Kidney (tissue), 14 donors: ENCODE results near the gene CRYBA2. TPM values are rescaled to one million over a fixed set of nuclear protein-coding genes. Genes with fewer than 3 reads are reported as not detected.

Source experiments
- DNase-seq, 5 donors: peaks; one replicate each; pipeline ENCODE4 v3.0.0-alpha.2; 2013 to 2020
- FAIRE-seq: peaks from 2 replicates; lab custom pipeline; 2012; peaks lifted over from hg19 to GRCh38; lab: Jason Lieb, UNC
- H3K27ac ChIP-seq, 2 donors: one replicate each; pipeline ENCODE4 v1.7.0; 2013; ENCODE audit warnings: low read depth in 2 of 2, low read length in 2 of 2, inconsistent platforms in 1 of 2
- H3K27me3 ChIP-seq: one replicate; pipeline ENCODE4 v1.7.1; 2013; ENCODE audit warnings: low read length, inconsistent platforms; ENCODE audit not compliant: control insufficient read depth, insufficient read depth
- H3K36me3 ChIP-seq, 3 donors: one replicate each; pipeline versions ENCODE4 v1.7.0 to v1.7.1; 2013; ENCODE audit warnings: low read length in 3 of 3, control low read depth in 1 of 3, inconsistent platforms in 1 of 3; ENCODE audit not compliant: insufficient read depth in 3 of 3, control insufficient read depth in 2 of 3
- H3K4me1 ChIP-seq, 3 donors: one replicate each; pipeline versions ENCODE4 v1.7.0 to v1.7.1; 2013; ENCODE audit warnings: low read length in 3 of 3, inconsistent platforms in 1 of 3, low read depth in 1 of 3; ENCODE audit not compliant: control insufficient read depth in 2 of 3, insufficient read depth in 2 of 3
- H3K4me3 ChIP-seq, 3 donors: one replicate each; pipeline versions ENCODE4 v1.7.0 to v1.8.1; 2013; ENCODE audit warnings: low read length in 3 of 3, control low read depth in 1 of 3, inconsistent platforms in 1 of 3
- H3K9ac ChIP-seq, 3 donors: one replicate each; pipeline versions ENCODE4 v1.7.0 to v1.7.1; 2013; ENCODE audit warnings: low read length in 3 of 3, control low read depth in 1 of 3, inconsistent platforms in 1 of 3
- H3K9me3 ChIP-seq, 3 donors: one replicate each; pipeline versions ENCODE4 v1.7.0 to v1.7.1; 2013; ENCODE audit warnings: low read length in 3 of 3, control low read depth in 1 of 3, inconsistent platforms in 1 of 3; ENCODE audit not compliant: control insufficient read depth in 2 of 3, insufficient read depth in 1 of 3
- CTCF ChIP-seq: IDR thresholded peaks from 3 replicates; pipeline ENCODE4 v1.5.1; 2012; ENCODE audit warnings: mild to moderate bottlenecking, moderate library complexity, borderline replicate concordance; ENCODE audit not compliant: insufficient read depth; ENCODE audit errors: extremely low read depth
- intact Hi-C: fragments of 100-400 bp; cut with DNase I; formaldehyde crosslinking; loops from one replicate; pipeline ENCODE4 v1.11.1; 2022
- polyA plus RNA-seq: library from polyadenylated mRNA; stranded (reverse); fragments of 350-450 nt; fragmentation: Illumina TruSeq; extraction: RNeasy Lipid Tissue Mini Kit (QIAGEN cat#74804); gene quantifications from one replicate; pipeline ENCODE4 v1.2.3, GENCODE V29; 2014; ENCODE audit warnings: low read depth, low replicate concordance; ENCODE audit not compliant: insufficient read depth
- total RNA-seq: library from RNA; stranded (reverse); fragmentation: NEBNext Ultra II Directional; extraction: Animal tissue kit (Norgen Biotek cat#: 25700); gene quantifications from one replicate; pipeline ENCODE4 v1.2.1, GENCODE V29; 2021
- donor health status: control.
- donor health status: control.
- donor health status: control.
- donor health status: control.
- donor health status: control.
- donor health status: DM: yes; HTN: yes; CAD: no.
- donor health status: Normal renal cell carcinoma (clear cell type).

Gene CRYBA2
- total and polyA plus RNA-seq, 2 donors from 2014 or later, result not detected

DNA sequence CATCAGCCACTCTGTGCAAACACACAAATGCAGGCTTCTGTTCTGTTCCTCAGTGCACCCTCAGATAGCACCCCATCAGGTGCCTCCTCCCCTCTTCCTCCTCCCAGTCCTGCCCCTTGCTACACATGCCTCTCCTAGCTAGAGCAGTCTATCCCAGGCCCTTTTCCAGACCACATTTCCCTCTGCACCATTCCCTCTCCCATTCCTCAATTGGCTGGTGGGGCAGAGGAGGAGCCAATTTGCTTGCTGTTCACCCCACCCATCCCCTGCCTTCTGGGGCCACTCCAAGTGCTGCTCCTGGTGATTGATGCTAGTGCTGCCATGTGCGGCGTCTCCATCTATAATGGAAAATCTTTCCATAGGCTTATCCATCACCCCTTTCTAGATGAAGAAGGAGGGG lies 42.7 kb upstream of the CRYBA2 start:
- intact Hi-C loops, result no loop called here
- no peak for TF ChIP-seq CTCF
- Histone ChIP-seq H3K27me3 (peaks cover 7% of the 10 kb centered on the region), H3K36me3 (no peaks in the 10 kb centered on the region), H3K9me3 (no peaks in the 10 kb centered on the region), H3K4me3 (no peak overlapping the region), H3K27ac (no peak overlapping the region), H3K9ac (no peak overlapping the region), H3K4me1 (no peaks in the 10 kb centered on the region)
- DNase-seq, result peak in 1 of 5 donors; percentile 23
- no peak for FAIRE-seq

GRCh38 chr2:219034823-219035222 lies 41.6 kb upstream of the CRYBA2 start:
- no peak for TF ChIP-seq CTCF
- no peak overlapping the region for H3K9ac ChIP-seq
- H3K4me1 ChIP-seq, result no peaks in the 10 kb centered on the region
- no peaks in the 10 kb centered on the region for H3K27me3 ChIP-seq
- H3K27ac ChIP-seq, result no peak overlapping the region
- no peak for DNase-seq
- FAIRE-seq, result no peak
- intact Hi-C loops, result no loop called here
- H3K4me3 ChIP-seq, result no peak overlapping the region
- H3K9me3 ChIP-seq, result no peaks in the 10 kb centered on the region
- H3K36me3 ChIP-seq, result no peaks in the 10 kb centered on the region

DNA sequence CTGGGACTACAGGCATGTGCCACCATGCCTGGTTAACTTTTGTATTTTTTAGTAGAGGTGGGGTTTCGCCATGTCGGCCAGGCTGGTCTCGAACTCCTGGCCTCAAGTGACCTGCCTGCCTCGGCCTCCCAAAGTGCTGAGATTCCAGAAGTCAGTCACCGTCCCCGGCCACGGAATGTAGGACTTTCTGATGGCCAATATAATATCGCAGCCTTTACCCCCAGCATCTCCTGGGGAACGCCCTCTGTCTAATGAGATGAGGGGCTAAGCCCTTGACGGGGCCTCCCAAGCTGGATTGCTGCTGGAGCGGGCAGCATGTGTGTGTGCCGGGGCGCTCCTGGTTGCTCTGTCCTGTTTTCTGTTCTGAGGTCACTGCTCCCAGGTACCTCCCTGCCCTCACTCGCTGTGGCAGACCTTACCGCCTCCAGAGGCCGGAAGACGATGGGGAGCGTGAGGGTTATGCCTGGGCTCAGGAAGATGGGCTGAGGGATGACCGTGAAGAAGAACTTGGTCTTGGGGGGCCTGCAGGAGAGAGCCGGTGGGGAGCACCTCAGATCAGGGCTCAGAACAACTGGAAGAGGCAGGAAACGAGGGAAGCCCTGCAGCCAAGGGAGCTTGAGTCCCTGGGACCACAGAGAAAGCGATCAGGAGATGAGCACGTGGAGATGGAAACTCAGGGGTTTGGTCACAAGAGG lies 39.0 kb upstream of the CRYBA2 start:
- H3K4me3 ChIP-seq, result no peak overlapping the region
- FAIRE-seq (no peak), DNase-seq (peak in 1 of 5 donors; percentile 54)
- no peaks in the 10 kb centered on the region for H3K36me3 ChIP-seq
- intact Hi-C loops, result no loop called here
- H3K27me3 ChIP-seq, result no peaks in the 10 kb centered on the region
- no peaks in the 10 kb centered on the region for H3K9me3 ChIP-seq
- H3K4me1 ChIP-seq, result no peaks in the 10 kb centered on the region
- H3K27ac ChIP-seq, result no peak overlapping the region
- no peak overlapping the region for H3K9ac ChIP-seq
- no peak for TF ChIP-seq CTCF
